Mesendoderm (in vitro differentiated cells): ENCODE data around the gene KLHL18.

Source experiments
- DNase-seq: peaks from one replicate; pipeline ENCODE4 v3.0.0; 2013
- H2AK5ac ChIP-seq: 2 replicates; pipeline ENCODE4 v1.6.1; 2013; ENCODE audit warnings: low read length, inconsistent platforms
- H2BK120ac ChIP-seq: 2 replicates; pipeline ENCODE4 v1.6.1; 2013; ENCODE audit warnings: low read depth, mild to moderate bottlenecking, low read length, moderate library complexity, mixed read lengths
- H2BK15ac ChIP-seq: replicated peaks from 2 replicates; pipeline ENCODE4 v1.6.1; 2013; ENCODE audit warnings: low read depth, mild to moderate bottlenecking, moderate library complexity
- H2BK5ac ChIP-seq: 2 replicates; pipeline ENCODE4 v1.6.1; 2013; ENCODE audit warnings: low read length, inconsistent platforms
- H3K18ac ChIP-seq: 2 replicates; pipeline ENCODE4 v1.6.1; 2013; ENCODE audit warnings: mild to moderate bottlenecking, low read length, mixed read lengths
- H3K23ac ChIP-seq: one replicate; pipeline ENCODE4 v1.6.1; 2013; ENCODE audit warnings: low read length
- H3K27ac ChIP-seq: 2 replicates; pipeline ENCODE4 v1.5.1; 2013; ENCODE audit warnings: low read depth, mild to moderate bottlenecking, inconsistent platforms, low read length, moderate library complexity
- H3K27me3 ChIP-seq: 2 replicates; pipeline ENCODE4 v1.6.1; 2013; ENCODE audit warnings: low read length, control low read depth, mild to moderate bottlenecking, inconsistent platforms; ENCODE audit not compliant: insufficient read depth, poor library complexity
- H3K36me3 ChIP-seq: 2 replicates; pipeline ENCODE4 v1.6.1; 2013; ENCODE audit warnings: low read length, inconsistent platforms; ENCODE audit not compliant: control insufficient read depth, insufficient read depth
- H3K4ac ChIP-seq: one replicate; pipeline ENCODE4 v1.6.1; 2013; ENCODE audit warnings: low read depth, mild to moderate bottlenecking, low read length, moderate library complexity
- H3K4me1 ChIP-seq: 2 replicates; pipeline ENCODE4 v1.6.1; 2013; ENCODE audit warnings: low read depth, low read length, inconsistent platforms; ENCODE audit not compliant: control insufficient read depth
- H3K4me2 ChIP-seq: 2 replicates; pipeline ENCODE4 v1.6.1; 2013; ENCODE audit warnings: low read length
- H3K4me3 ChIP-seq: 2 replicates; pipeline ENCODE4 v1.5.1; 2013; ENCODE audit warnings: mild to moderate bottlenecking, low read length
- H3K56ac ChIP-seq: one replicate; pipeline ENCODE4 v1.6.1; 2013; ENCODE audit warnings: low read length
- H3K79me1 ChIP-seq: 2 replicates; pipeline ENCODE4 v1.6.1; 2013; ENCODE audit warnings: low read length, inconsistent platforms
- H3K79me2 ChIP-seq: 2 replicates; pipeline ENCODE4 v1.6.1; 2013; ENCODE audit warnings: mild to moderate bottlenecking, low read length; ENCODE audit not compliant: control insufficient read depth, insufficient read depth
- H3K9ac ChIP-seq: 2 replicates; pipeline ENCODE4 v1.6.1; 2013; ENCODE audit warnings: low read length, inconsistent platforms
- H4K5ac ChIP-seq: one replicate; pipeline ENCODE4 v1.6.1; 2013; ENCODE audit warnings: low read length
- H4K8ac ChIP-seq: one replicate; pipeline ENCODE4 v1.6.1; 2013; ENCODE audit warnings: low read depth, mild to moderate bottlenecking, control low read depth, low read length, moderate library complexity
- WGBS: extraction: QIAGEN DNeasy Blood & Tissue Kit; methylation state at CpG from one replicate; pipeline ENCODE4 v1.1.7; 2013; ENCODE audit warnings: low lambda C conversion rate, missing lambda C conversion rate; ENCODE audit not compliant: insufficient coverage; ENCODE audit errors: extremely low coverage; 5-methylcytosine and 5-hydroxymethylcytosine counted together

Gene KLHL18

GRCh38 chr3:47266709-47267489, 15.8 kb upstream of the KLHL18 start:
- Histone ChIP-seq H2BK5ac (no peak overlapping the region), H3K56ac (no peak overlapping the region), H3K4me1 (no peaks in the 10 kb centered on the region), H2BK120ac (no peak overlapping the region), H3K4me3 (no peak overlapping the region), H3K27ac (no peak overlapping the region), H3K9ac (no peak overlapping the region), H3K4ac (no peak overlapping the region), H3K79me1 (no peaks in the 10 kb centered on the region), H2AK5ac (no peak overlapping the region), H3K36me3 (no peaks in the 10 kb centered on the region), H3K27me3 (no peaks in the 10 kb centered on the region), H4K5ac (no peak overlapping the region), H3K4me2 (no peak overlapping the region), H4K8ac (no peak overlapping the region), H3K18ac (no peak overlapping the region), H3K79me2 (no peaks in the 10 kb centered on the region), H2BK15ac (no peak overlapping the region), H3K23ac (no peak overlapping the region)
- DNase-seq, result no peak
- WGBS, result no CpG with 5 or more reads among the region's 11 CpGs

- H3K27me3 ChIP-seq, result no peaks in the 10 kb centered on the region
- H2BK120ac ChIP-seq, result no peak overlapping the region
- no peak overlapping the region for H2AK5ac ChIP-seq
- H3K4ac ChIP-seq, result no peak overlapping the region
- no peak for DNase-seq
- no peak overlapping the region for H4K8ac ChIP-seq
- H3K4me3 ChIP-seq, result no peak overlapping the region
- H2BK5ac ChIP-seq, result no peak overlapping the region
- no peaks in the 10 kb centered on the region for H3K4me1 ChIP-seq
- H2BK15ac ChIP-seq, result no peak overlapping the region
- H3K23ac ChIP-seq, result no peak overlapping the region
- no peaks in the 10 kb centered on the region for H3K79me2 ChIP-seq
- no peaks in the 10 kb centered on the region for H3K36me3 ChIP-seq
- no peak overlapping the region for H4K5ac ChIP-seq
- H3K27ac ChIP-seq, result no peak overlapping the region
- no peak overlapping the region for H3K4me2 ChIP-seq
- H3K9ac ChIP-seq, result no peak overlapping the region
- no peak overlapping the region for H3K56ac ChIP-seq
- no peak overlapping the region for H3K18ac ChIP-seq
- H3K79me1 ChIP-seq, result no peaks in the 10 kb centered on the region
Observed at GRCh38 chr3:47267490-47267824, 15.3 kb upstream of the KLHL18 start.

- no peak overlapping the region for H2BK120ac ChIP-seq
- H3K23ac ChIP-seq, result no peak overlapping the region
- no peak overlapping the region for H3K18ac ChIP-seq
- H4K5ac ChIP-seq, result no peak overlapping the region
- no peaks in the 10 kb centered on the region for H3K79me2 ChIP-seq
- H3K36me3 ChIP-seq, result no peaks in the 10 kb centered on the region
- no peaks in the 10 kb centered on the region for H3K79me1 ChIP-seq
- no peak overlapping the region for H4K8ac ChIP-seq
- WGBS, result no CpG with 5 or more reads among the region's 4 CpGs
- no peaks in the 10 kb centered on the region for H3K4me1 ChIP-seq
- no peak overlapping the region for H3K4me3 ChIP-seq
- H2BK5ac ChIP-seq, result no peak overlapping the region
- H2BK15ac ChIP-seq, result no peak overlapping the region
- no peaks in the 10 kb centered on the region for H3K27me3 ChIP-seq
- no peak overlapping the region for H3K9ac ChIP-seq
- H3K56ac ChIP-seq, result no peak overlapping the region
- H3K27ac ChIP-seq, result no peak overlapping the region
- no peak overlapping the region for H2AK5ac ChIP-seq
- no peak overlapping the region for H3K4ac ChIP-seq
- no peak overlapping the region for H3K4me2 ChIP-seq
- DNase-seq, result no peak
Observed at GRCh38 chr3:47270526-47270925, 12.2 kb upstream of the KLHL18 start.

- Histone ChIP-seq H2BK120ac (no peak overlapping the region), H3K4me1 (no peaks in the 10 kb centered on the region), H3K36me3 (no peaks in the 10 kb centered on the region), H4K5ac (no peak overlapping the region), H4K8ac (no peak overlapping the region), H3K27ac (no peak overlapping the region), H3K4ac (no peak overlapping the region), H3K4me3 (no peak overlapping the region), H3K27me3 (no peaks in the 10 kb centered on the region), H2AK5ac (no peak overlapping the region), H3K9ac (no peak overlapping the region), H3K79me2 (no peaks in the 10 kb centered on the region), H2BK5ac (no peak overlapping the region), H3K18ac (no peak overlapping the region), H3K79me1 (no peaks in the 10 kb centered on the region), H3K56ac (no peak overlapping the region), H3K4me2 (no peak overlapping the region), H2BK15ac (no peak overlapping the region), H3K23ac (no peak overlapping the region)
- DNase-seq, result no peak
- WGBS, result no CpG with 5 or more reads among the region's 5 CpGs
Observed at GRCh38 chr3:47273564-47273963, 9.2 kb upstream of the KLHL18 start.

GRCh38 chr3:47274652-47275051, 8.1 kb upstream of the KLHL18 start:
- no CpG with 5 or more reads among the region's 2 CpGs for WGBS
- H3K79me1 ChIP-seq, result no peaks in the 10 kb centered on the region
- no peak overlapping the region for H3K23ac ChIP-seq
- H2BK120ac ChIP-seq, result no peak overlapping the region
- no peak overlapping the region for H3K9ac ChIP-seq
- DNase-seq, result no peak
- no peak overlapping the region for H2BK15ac ChIP-seq
- no peak overlapping the region for H3K4me3 ChIP-seq
- H3K4ac ChIP-seq, result no peak overlapping the region
- no peak overlapping the region for H3K56ac ChIP-seq
- H3K27me3 ChIP-seq, result no peaks in the 10 kb centered on the region
- H4K5ac ChIP-seq, result no peak overlapping the region
- no peak overlapping the region for H3K18ac ChIP-seq
- no peaks in the 10 kb centered on the region for H3K79me2 ChIP-seq
- no peak overlapping the region for H2BK5ac ChIP-seq
- no peak overlapping the region for H2AK5ac ChIP-seq
- H3K27ac ChIP-seq, result no peak overlapping the region
- no peak overlapping the region for H3K4me2 ChIP-seq
- no peaks in the 10 kb centered on the region for H3K36me3 ChIP-seq
- no peaks in the 10 kb centered on the region for H3K4me1 ChIP-seq
- H4K8ac ChIP-seq, result no peak overlapping the region

GRCh38 chr3:47276558-47276957, 6.2 kb upstream of the KLHL18 start:
- H3K79me2 ChIP-seq, result no peaks in the 10 kb centered on the region
- no peak overlapping the region for H4K8ac ChIP-seq
- no peak overlapping the region for H3K23ac ChIP-seq
- no peak overlapping the region for H3K4me2 ChIP-seq
- no peaks in the 10 kb centered on the region for H3K27me3 ChIP-seq
- H3K9ac ChIP-seq, result no peak overlapping the region
- no peak overlapping the region for H4K5ac ChIP-seq
- H3K18ac ChIP-seq, result no peak overlapping the region
- H3K4ac ChIP-seq, result no peak overlapping the region
- no peaks in the 10 kb centered on the region for H3K4me1 ChIP-seq
- H2BK120ac ChIP-seq, result no peak overlapping the region
- H2AK5ac ChIP-seq, result no peak overlapping the region
- H2BK15ac ChIP-seq, result no peak overlapping the region
- H3K79me1 ChIP-seq, result no peaks in the 10 kb centered on the region
- WGBS, result no CpG with 5 or more reads among the region's 4 CpGs
- no peak for DNase-seq
- H3K27ac ChIP-seq, result no peak overlapping the region
- H3K56ac ChIP-seq, result no peak overlapping the region
- no peak overlapping the region for H3K4me3 ChIP-seq
- no peak overlapping the region for H2BK5ac ChIP-seq
- H3K36me3 ChIP-seq, result no peaks in the 10 kb centered on the region
